ENCODE data around the gene RNF224. TPM values are rescaled to one million over a fixed set of nuclear protein-coding genes. Genes with fewer than 3 reads are reported as not detected.

Gene RNF224
- total RNA-seq, 1 donor from 2014 or later: not detected

DNA sequence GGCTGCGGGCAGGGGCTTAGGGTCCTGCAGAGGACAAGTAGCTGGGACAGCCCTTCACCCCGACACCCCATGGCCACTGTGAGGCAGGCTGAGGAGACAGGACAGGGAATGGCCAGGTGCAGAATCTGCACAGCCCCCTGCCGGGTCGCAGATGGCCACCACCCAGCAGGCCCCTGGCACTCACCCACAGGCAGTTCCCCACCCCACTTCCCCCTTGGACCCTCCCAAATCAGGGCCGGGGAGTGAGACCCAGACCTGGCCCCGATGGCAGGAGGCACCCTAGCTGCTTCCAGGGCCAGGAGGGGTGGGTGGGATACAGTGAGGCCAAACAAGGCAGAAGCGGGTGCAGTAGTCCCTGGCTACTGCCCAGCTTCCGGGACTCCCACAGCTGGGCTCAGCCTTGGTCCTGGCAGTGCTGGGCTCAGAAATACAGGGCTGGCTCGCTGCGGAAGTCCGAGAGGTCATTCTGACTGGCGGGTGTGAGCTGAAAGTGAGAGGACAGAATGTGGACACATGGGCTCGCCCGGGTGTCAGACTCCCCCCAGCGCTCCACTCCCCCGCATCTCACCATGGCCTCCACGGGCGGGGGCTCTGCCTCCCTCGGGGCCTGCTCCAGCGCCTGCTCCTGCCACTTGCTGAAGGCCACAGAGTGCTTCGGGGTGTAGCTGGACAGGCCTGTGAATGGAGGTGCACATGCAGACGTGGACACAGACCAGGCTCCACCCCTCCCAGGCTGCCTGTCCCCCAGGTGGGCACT lies 35.4 kb upstream of the RNF224 start:
- intact Hi-C loops (cut with micrococcal nuclease): no loop called here

DNA sequence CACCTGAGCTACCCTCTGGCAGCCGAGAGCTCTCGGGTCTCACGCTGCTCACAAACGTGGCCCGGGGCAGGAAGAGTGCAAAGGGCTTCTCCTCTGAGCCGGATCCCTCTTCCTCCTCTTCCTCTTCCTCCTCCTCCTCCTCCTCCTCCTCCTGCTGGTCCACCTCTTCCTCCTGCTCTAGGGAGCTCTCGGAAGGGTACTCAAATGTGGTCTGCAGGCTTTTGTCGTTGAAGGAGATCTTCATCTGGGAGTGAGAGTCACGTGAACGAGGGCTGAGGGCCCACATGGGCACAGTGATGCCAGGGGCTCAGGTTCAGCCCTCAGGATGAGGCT lies 34.9 kb upstream of the RNF224 start:
- intact Hi-C loops (cut with micrococcal nuclease): no loop called here

- intact Hi-C loops (cut with micrococcal nuclease): no loop called here
Measured at GRCh38 chr9:137192859-137193258, 34.4 kb upstream of the RNF224 start.

DNA sequence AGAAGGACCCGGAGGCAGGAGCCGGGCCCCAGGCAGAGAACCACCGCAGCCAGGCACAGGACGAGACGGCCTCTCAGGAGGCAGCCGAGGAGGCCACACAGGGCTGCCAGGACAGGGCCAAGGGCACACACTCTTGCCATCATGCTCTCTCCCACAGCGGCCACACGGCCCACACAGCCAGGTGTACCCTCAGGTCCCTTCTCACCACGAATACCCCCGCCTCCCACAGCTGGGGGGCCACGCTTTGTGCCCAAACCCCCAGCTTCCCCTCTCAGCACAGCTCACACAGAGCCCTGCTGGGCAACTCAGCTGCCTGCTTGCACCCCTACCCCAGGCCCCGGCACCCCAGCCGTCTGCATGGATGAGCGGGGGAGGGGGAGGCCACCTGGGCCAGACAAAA lies 33.5 kb upstream of the RNF224 start:
- intact Hi-C loops (cut with micrococcal nuclease): no loop called here

DNA sequence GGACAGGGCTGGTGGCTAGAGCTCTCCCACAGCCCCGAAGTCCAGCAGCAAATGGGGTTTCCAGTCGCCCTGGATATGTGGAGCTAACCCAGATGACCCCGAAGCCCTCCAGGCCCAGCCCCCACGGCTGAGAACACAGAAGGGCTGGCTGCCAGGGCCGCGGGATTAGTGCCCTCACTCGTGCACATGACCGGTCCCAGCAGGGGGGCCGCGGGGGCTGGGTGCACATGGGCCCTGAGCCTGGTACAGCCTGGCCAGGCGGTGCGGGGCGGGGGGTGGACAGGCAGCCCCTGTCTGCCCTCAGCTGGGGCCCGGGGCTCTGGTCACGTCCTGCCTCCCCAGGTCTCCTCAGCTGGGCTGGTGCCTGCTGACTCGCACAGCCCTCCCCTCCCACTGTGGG lies 32.9 kb upstream of the RNF224 start:
- intact Hi-C loops (cut with micrococcal nuclease): no loop called here

- intact Hi-C loops (cut with micrococcal nuclease): no loop called here
Measured at GRCh38 chr9:137194909-137195308, 32.4 kb upstream of the RNF224 start.

- intact Hi-C loops (cut with micrococcal nuclease): no loop called here
Measured at GRCh38 chr9:137195525-137196220, 31.6 kb upstream of the RNF224 start.

GRCh38 chr9:137198051-137198901 lies 29.0 kb upstream of the RNF224 start:
- intact Hi-C loops (cut with micrococcal nuclease): no loop called here

DNA sequence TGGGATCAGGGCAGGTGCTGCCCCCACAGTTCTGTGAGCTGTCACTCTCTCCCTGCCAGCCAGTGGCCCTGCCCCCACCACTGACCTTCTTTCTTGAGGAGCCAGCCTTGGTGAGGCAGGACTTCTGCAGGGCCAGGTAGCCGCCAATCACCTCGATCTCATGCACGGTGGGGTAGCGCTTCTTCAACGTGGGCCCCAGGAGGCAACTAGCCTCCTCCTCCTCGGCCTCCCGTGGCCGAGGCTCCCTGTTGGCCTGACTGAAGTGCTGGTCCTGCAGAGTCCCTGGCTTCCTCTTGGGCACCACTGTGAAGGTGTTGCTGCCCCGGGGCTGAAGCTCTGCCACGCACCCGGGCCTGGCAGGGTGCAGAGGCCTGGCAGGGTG lies 28.4 kb upstream of the RNF224 start:
- intact Hi-C loops (cut with micrococcal nuclease): no loop called here

DNA sequence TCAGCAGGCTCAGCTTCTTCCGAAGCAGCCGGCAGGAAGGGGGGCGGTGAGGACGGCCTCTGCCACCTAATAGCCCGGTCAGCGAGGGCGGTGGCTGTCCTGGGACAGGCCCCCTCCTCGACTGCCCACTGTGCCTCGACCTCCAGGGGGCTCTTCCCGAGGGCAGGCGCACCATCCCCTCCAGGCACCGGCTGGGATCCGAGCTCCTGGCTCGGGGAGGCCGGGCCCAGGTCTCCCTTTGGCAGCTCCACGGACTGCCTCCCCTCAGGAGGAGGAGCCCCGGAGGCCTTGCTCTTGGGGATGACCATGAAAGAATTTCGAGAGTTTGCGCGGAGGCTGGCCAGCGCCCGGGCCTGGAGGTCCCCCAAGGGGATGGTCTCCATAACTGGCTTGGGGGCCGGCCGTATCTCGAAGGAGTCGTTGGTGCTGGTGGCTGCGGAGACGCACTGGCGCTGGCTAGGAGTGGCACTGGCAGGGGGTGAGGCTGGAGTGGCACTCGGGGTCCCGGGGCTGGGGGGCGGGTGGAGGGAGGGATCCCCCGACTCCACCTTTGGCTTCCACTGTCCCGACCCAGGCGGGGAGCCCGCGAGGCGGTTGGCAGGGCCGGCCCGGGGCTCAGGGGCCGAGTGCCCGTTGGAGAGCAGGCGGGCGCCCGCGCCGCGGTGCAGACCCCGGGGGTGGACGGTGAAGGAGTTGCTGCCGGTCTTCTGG lies 27.7 kb upstream of the RNF224 start:
- intact Hi-C loops (cut with micrococcal nuclease): loop anchor here (1.0 to 2.0 kb wide), 2 partner anchors 24 to 49 kb away; no protein-coding TSS in a partner anchor

DNA sequence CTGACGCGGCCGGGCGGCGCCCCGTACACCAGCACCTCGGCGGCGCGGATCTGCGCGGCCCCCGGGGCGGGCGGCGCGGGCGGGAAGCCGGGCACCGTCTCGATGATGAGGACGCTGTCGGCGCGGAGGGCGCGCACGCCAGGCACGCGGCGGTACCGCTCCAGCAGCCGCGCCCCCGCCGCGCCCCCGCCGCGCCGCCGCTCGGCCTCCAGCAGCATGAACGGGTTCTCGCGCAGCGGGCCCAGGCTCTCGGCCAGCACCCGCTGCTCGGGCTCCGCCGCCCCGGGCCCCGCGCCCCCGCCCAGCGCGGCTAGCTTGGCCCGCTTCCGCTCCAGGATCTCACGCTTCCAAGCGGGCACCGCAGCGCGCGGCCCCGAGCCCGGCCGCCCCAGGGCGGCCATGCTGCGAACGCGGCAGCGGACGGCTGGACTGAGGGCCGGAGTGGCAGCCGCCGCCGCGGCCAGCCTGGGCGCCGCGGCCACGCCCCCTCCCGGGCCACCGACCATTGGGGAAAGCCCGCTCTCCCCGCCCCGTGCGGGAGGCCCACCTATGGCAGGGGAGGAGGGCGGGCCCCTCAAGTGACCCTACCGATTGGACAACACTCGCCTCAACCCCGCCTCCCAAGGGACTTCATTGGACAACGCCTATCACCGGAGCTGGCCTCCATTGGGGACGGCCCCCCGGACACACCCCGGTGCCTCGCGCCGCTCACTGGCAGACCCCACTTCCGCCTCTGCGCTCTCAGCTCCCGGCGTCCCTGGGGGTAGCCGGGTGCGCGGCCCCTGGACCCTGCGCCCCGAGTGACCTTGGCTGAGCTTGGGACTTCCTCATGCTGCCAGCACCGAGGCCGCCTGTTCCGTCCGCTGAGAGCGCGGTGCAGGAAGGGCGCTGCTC lies 26.7 kb upstream of the RNF224 start, which contains the start of gene TPRN:
TSS of gene TPRN (minus strand) at position 431 of the 894 bp plus-strand sequence. CDS start at position 401, 30 bp downstream.
- intact Hi-C loops (cut with micrococcal nuclease): loop anchor here (1.0 to 2.0 kb wide), 2 partner anchors 23 to 50 kb away; no protein-coding TSS in a partner anchor

GRCh38 chr9:137201205-137201868 lies 26.0 kb upstream of the RNF224 start:
- intact Hi-C loops (cut with micrococcal nuclease): loop anchor here (2.0 kb wide), 1 partner anchor 51 kb away; no protein-coding TSS in a partner anchor

- intact Hi-C loops (cut with micrococcal nuclease): no loop called here
Measured at GRCh38 chr9:137202966-137203365, 24.3 kb upstream of the RNF224 start.

GRCh38 chr9:137204731-137205125 lies 22.6 kb upstream of the RNF224 start:
- intact Hi-C loops (cut with micrococcal nuclease): loop anchor here (1.0 to 5.0 kb wide), 4 partner anchors 16 to 77 kb away; partner anchors contain the start of genes ANAPC2, SSNA1 and TUBB4B

DNA sequence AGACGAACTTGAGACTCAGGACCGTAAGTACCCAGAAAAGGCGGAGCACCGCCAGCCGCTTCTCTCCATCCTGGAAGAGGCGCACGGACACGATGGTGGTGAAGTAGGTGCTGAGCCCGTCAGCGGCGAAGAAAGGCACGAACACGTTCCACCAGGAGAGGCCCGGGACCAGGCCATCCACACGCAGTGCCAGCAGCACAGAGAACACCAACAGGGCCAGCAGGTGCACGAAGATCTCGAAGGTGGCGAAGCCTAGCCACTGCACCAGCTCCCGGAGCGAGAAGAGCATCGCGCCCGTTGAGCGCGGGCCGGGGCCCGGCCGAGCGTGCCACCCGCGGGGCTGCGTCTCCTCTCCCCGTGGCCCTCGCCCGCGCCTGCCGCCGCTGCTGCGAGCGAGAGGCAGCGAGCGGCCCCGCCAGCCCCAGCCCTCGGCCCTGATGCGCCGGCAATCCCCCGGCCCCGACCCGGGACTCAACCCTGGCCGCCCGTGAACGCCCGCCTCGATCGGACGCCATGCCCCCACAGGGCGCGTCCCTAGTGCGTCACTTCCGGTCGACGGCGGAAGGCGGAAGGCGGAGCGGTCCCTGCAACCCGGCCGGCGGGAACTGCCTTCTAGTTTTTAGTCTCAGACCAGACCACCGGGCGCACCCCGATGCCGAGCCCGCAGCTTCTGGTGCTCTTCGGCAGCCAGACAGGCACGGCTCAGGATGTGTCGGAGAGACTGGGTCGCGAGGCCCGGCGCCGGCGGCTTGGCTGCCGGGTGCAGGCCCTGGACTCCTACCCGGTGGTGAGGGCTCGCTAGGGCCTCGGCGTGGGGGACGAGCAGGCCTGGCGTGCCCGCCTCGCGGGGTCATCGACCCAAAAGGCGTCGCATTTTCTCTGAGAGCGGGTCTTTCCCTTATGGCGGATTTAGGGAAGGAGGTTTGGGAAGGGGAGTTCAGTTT lies 21.9 kb upstream of the RNF224 start, which contains the start of the genes NDOR1 and TMEM203:
TSS of gene NDOR1 (plus strand) at position 575 of the 944 bp plus-strand sequence. CDS start at position 653, 78 bp downstream.
TSS of gene TMEM203 (minus strand) at position 523 of the 944 bp plus-strand sequence. CDS start at position 289, 234 bp downstream.
- intact Hi-C loops (cut with micrococcal nuclease): loop anchor here (1.0 to 5.0 kb wide), 4 partner anchors 17 to 78 kb away; partner anchors contain the start of genes ANAPC2, SSNA1 and TUBB4B

- intact Hi-C loops (cut with micrococcal nuclease): loop anchor here (5.0 kb wide), 2 partner anchors 36 to 79 kb away; partner anchors contain the start of gene TUBB4B
Measured at GRCh38 chr9:137206602-137207001, 20.7 kb upstream of the RNF224 start.

- intact Hi-C loops (cut with micrococcal nuclease): no loop called here
Measured at GRCh38 chr9:137211532-137211931, 15.8 kb upstream of the RNF224 start.

DNA sequence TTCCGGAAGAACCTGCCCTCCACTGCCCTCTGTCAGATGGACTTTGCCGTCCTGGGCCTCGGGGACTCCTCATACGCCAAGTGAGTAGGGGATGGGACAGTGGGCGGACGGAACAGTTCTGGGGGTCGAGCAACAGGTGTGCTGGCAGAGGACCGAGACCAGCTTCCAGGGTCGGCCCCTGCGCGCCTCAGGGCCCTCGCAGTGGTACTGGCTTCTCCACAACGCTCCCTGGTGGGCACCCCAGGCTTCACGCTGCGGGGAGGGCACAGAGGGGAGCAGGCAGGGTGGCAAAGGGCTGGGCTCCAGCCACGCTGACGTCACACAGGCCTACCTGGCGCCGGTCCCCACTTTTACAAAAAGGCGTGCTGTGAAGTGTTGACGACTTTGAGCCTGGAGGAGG lies 14.8 kb upstream of the RNF224 start:
- intact Hi-C loops (cut with micrococcal nuclease): no loop called here
